Left hindlimb (tissue), 1 donor: ENCODE results near the gene ULBP3.
"Not testable (repeated sequence)": the region's sequence is repeated elsewhere in the genome, so short reads cannot be mapped to it uniquely, and the experiment has no call there.

ENCODE experiments used
- DNase-seq: peaks from one replicate; pipeline ENCODE4 v3.0.0-alpha.2; 2018

Gene ULBP3

DNA sequence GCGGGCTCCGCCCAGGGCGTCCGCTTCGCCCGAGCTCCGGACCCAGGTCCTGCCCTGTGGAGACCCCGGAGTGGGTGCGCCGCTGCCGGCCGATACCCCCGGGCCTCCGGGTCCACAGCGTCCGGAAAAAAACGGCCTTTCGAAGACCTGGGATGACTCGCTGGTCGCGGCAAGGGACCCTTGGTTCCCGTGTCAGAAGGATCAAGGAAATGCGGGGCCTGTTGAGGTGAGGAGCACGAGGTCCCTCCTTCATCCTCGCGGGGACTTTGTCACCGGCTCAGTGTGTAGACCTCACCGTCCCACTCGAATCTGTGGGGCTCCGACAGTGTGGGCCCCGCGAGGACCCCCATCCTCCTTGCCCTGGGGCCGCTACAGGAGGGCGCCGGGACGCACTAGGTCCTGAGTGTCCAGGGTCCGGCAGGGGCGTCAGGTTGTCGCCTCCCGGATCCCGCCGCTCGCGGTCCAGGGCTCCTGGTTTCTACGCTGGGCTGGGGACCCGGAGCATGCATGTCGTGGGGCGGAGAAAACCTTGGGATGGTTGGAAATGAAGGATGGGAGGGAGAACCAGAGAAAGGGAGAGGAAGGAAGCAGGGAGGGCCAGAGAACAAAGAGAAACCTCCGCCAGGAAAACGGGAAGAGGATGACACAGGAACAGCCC is 54.2 kb downstream of the ULBP3 start:
- not testable (repeated sequence) for DNase-seq

DNA sequence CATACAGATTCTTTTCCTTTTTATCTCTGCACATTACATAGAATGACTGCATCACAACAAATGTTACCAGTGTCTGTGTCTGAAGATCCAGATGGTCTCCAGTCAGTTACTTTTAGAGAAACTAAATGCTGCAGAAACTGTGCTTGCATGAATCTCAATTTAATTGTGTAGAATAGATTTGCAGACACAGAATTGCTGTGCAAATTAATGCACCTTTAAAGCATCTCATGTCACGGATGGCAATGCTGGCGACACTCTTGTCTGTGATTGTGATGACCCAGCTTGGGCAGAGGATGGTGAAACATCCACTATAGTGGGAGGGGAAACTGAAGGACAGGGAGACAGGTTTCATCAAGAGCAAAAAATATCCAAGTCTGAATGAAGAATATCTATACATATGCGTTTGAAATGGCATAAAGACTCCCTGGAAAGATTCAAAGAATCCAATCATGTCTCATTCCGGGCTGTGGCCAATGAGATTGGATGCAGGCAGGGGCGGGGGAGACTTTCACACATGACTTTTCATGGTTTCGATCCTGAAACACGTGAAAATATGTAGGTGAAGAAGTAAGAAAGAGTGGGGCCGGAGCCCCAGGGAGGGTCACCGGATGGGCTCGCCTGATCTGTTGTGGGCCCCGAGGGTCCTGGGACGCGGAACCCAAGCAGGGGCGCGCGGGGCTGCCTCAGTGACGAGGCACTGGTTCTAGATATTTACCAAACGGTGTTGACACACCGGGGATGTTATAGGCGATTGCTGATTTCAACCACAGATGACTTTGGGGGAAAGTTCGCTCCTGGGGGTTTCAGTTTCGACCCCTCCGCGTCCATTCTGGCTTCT is 54.9 kb downstream of the ULBP3 start:
- DNase-seq = not testable (repeated sequence)

DNA sequence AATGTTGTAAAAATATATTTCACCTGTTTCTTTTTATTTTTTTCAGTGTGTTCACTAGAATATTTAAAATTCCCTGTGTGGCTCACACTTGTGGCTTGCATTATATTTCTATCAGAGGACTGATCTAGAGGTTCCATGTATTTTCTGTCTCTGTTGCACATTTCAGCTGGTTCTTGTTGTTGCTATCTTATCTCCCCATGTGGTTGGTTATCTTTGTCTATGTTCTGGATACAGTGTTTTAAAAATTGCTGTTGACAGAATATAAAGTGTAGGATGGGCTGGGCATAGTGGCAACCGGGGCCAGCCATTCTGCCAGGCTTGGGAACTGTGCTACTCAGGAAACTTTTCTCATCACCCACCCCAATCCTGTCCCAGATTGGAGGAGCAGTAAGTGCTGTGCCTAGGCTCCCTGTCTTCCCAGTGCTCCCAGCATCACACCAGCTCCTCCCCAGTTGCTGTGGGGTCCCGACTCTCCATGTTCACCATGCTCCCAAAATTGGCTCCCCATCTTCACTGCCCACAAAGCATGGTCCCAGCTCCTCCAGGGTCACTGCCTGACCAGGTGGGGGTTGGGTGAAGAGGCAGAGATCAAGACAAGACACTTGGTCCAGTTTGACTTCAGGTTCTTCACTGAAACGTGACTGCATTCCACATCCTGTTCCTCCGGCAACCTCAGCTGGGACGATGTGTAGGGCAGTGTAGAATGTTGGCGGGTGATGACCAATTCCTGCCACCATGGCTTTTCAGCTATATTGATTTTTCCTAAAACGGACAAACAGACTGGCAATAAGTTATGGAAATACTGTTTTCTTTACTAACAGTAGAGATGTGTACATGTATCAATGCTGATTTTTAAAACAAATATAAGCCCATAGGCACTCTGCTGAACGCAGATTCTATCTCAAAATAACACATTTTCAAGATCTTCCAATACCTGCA is 55.8 kb downstream of the ULBP3 start:
- not testable (repeated sequence) for DNase-seq
